ENCODE data around the gene TRABD2A.
"Not testable (repeated sequence)": the region's sequence is repeated elsewhere in the genome, so short reads cannot be mapped to it uniquely, and the experiment has no call there.

TRABD2A gene

DNA sequence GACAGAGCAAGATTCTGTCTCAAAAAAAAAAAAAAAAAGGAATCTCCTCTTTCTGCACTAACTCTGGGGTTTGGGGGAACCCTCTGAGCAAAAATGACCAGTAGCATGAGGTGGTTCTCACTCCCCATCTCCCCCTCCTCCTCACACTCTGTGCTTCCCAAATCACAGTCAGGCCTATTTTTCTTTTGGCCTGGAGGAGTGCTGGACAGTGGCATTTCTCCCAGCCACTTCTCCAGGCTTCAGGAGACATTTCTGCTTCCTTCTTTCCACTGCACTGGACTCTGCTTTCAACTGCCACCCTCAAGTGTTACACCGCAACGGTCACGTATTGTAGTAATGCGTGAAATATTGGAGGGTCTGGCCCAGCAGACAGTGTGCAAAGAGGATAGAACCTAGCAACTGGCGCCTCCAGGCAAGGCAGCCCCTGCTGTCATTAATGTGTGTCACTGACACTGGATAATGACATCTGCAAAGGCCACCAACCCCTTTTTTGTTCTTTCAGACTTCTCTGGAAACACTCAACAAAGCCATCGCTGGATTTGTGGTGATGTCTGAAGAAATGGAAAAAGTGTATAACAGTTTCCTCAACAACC, 68.9 kb downstream of the TRABD2A start:
- DNase-seq = no peak

DNA sequence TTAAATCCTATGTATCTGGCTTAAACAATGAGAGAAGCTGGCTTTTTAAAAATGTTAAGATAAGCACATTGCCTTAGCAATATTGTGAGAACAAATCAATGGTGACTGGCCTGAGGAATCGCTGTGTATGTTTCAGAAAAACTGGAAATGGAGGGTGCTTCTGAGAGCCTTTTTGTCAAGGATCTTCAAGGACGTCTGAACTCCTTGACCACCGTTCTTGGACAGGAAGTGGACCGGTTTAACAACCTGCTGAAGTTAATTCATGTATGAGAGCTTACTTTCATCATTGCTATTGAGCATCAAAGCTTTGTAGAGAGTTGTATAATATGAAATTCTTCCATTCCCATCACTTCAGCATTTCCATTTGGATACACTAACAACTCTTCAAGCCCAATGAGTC, 72.6 kb downstream of the TRABD2A start:
- no peak for DNase-seq

DNA sequence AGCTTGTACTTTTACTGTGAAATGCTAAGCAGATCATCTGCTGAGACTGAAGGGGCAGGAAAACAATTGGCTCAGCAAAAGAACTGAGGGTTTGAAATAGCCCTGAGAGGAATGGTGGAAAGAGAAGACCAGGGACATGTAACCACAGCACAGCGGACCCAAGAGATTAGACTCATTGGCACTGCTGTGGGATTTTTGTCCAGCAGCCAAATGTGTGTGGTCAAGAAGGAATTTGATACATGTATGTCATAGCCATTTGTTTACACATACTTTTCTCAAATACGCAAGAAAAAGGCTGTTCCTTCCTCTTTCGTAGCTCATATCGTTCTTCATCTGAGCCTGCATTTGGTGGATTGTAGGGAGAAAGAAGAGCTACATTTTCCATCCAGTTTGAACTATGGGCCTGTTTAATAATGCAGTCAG, 73.8 kb downstream of the TRABD2A start:
- no peak for DNase-seq

DNA sequence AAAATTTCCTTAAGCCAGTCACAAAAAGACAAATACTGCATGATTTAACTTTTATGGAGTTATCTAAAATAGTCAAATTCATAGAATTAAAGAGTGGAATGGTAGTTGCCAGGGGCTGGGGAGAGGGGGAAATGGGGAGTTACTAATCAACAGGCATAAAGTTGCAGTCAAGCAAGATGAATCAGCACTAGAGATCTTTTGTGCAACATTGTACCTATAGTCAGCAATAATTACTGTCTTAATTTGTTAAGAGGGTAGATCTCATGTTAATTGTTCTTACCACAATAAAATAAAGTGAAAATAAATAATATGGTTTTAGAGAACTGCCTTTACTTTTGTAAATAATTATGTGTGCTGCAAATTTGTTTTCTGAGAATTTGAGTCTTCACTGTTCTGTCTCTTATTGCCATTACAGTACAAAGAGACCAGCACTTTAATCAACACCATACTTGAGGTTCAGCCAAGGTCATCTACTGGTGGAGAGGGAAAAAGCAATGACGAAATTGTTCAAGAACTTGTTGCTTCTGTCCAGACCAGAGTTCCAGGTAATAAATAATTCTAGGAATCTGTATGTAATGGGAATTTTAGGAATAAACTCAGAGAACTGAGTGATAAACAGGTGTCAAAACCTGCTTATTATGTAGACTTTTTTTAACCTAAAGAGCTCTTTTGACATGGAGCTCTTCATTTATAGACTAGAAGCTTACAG, 75.5 kb downstream of the TRABD2A start:
- DNase-seq = no peak

DNA sequence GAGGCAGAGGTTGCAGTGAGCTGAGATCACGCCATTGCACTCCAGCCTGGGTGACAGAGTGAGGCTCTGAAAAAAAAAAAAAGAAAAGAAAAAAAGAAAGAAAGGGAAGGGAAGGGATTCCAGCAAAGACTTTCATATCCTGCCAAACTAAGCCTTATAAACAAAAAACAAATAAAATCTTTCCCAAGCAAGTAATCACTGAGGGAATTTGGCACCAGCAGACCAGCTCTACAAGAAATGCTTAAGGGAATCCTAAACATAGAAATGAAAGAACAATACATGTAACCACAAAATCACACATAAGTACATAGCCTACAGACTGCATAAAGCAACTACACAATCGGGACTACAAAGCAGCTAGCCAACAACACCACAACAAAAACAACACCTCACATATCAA, 79.1 kb downstream of the TRABD2A start:
- no peak for DNase-seq

DNA sequence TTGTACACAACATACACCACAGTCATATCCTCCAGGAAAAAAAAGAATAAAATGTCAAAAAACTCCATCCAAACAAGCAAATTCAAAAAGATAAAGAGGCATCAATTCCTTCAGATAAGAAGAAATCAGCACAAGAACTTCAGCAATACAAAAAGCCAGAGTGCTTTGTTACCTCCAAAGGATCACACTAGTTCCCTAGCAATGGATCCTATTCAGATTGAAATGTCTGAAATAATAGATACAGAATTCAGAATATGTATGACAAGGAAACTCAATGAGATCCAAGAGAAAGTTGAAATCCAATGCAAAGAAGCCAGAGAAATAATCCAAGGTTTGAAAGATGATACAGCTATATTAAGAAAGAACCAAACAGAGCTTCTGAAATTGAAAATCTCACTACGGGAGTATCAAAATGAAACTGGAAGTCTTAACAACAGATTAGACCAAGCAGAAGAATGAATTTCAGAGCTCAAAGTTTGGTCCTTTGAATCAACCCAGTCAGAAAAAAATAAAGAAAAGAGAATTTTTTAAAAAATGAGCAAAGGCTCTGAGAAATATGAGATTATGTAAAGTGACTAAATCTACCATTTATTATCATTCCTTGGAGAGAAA, 80.6 kb downstream of the TRABD2A start:
- DNase-seq = peak; percentile 25

DNA sequence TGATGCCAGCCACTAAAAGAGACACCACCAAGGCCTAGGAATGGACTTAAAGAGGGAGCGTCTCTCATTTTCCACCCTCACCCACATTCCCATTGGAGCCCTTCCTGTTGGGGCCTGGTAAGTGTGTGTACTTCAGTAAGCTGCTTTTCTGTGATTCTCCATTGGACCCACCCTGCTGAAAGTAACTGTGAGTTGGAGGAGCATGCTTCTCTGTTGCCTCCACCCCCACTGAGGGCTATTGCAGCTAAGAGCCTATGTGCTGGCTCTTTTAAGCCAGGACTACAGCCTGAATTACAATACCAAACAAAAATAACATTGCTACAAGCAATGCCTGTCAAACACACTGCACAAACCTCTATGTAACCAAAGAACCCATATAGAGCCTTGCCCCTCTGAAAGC, 81.1 kb downstream of the TRABD2A start:
- DNase-seq = no peak

DNA sequence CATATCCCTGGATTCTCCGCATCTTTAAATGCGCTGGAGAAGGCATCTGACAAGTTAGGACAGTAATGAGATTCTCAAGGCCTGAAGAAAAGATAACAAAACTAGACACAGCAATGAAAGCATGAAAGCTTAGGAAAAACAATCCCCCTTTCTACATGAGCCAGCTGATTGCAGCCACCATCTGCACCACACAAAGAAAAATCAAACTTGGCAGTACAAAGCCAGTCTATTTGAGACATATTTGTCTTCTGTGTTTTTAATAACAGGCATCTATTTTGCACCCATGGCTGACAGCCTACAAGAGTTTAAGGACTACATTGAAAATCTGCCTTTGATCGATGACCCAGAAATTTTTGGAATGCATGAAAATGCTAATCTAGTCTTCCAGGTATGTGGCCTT, 83.6 kb downstream of the TRABD2A start:
- no peak for DNase-seq

DNA sequence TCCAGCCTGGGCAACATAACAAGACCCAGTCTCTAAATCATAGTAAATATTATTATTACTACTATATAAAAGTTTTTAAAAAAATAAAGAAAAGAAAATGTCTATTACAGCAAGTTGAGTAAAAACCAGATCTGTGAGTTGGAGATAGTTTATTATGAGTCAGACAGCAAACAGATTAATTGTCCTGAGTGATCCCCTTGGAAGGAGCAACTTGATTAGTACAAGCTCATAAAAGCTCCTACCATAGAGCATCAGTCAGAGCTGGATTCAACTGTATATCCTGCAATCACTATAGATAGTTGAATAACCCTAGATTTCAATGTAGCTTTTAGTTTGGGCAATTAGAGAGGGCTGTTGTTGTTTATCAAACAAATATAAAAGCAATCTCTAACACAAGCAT, 84.1 kb downstream of the TRABD2A start:
- no peak for DNase-seq

DNA sequence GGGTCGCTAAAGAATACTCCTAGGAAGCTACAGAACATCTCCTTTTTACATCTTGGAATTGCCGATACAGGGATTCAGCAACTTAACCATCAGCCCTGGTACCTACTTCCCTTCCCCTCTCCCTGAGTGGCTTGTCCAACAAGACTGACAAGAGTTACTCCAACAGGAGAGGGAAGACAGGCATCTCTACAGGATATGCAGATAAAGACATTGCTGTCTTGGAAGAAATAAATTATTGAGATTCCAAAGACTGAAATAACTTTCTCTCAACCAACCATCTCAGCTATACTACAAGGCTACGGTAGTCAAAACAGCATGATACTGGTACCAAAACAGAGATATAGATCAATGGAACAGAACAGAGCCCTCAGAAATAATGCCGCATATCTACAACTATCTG, 87.2 kb downstream of the TRABD2A start:
- DNase-seq = no peak

DNA sequence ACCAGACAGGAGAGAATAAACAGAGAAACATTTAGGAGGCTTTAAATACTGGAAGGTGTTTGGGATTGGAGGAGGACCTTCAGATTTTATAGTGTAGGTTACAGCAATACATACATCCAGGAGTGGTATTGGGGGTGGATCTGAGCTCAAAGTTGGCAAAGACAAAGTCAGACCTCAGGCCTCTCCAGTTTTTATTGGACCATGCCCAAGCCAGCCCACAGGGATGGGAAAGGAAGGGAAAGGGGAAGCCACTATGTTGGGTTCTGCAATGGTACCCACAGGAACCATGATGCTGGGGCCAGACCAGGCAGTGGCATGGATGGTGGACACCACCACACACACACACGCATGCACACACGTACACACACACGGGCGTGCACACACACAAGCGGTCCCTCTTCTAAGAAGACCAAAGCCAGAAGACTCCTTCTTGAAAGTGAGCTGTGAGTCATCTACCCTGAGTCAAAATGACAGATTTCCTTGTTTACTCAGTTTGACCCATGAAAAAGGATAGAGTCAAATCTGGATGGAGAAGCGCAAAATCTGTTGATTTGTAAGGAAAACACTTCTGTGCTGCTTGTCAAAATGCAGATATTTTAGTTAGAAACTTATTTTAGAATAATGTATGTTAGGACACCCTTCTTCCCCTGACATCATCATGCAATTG, 87.9 kb downstream of the TRABD2A start:
- DNase-seq = no peak

DNA sequence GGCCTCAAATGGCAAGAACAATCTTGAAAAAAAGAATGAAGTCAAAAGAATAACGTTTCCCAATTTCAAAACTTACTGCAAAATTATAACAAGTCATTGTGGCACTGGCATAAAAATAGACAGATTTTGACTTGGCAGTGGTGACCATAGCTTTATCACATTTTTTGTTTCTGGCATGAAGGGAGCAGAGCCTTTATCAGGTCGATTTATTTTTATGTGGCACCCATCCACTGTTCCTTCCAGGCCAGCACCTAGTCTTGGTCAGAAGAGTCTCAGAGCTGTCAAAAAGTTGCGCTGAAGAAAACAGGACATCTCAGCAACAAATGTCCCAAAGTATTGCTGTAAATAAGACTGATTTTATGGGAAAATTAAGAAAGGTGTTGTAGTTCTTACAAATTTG, 92.4 kb downstream of the TRABD2A start:
- no peak for DNase-seq

DNA sequence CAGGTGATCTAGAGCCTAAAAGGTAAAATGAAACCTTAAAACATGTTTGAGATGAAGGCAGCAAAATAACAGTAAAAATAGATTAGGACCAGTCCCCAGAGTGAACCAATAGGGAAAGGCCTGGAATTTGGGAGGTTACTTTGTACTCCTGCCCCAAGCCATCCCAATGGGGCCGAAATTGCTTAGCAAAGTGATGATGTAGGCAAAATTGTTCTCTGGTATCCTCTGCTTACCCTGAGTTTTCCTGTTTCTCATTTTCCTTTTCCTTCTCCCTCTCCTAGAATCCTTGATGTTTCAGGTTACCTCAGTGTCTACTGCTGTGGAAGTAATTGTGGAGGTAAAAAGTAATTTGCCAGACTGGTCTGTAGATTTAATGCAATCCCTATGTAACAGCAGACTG, 92.9 kb downstream of the TRABD2A start:
- DNase-seq = no peak

DNA sequence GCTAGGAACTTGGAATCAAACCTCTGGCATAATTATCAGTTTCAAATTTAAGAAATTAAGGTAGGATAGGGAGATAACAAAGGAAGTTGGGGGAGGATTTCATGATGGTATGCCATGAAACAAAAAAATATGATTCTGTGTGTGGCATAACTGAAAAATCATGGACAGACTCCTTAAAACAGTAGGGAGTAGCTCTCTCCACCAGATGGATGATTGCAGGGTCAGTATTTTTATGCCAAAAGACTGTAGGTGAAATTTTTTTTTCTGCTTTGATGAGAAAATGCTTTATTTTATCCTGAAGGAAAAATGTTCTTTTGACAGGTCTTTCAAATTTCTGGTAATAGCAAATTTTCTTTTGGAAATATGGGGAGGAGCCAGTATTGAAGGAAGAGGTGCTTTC, 94.3 kb downstream of the TRABD2A start:
- DNase-seq = no peak

DNA sequence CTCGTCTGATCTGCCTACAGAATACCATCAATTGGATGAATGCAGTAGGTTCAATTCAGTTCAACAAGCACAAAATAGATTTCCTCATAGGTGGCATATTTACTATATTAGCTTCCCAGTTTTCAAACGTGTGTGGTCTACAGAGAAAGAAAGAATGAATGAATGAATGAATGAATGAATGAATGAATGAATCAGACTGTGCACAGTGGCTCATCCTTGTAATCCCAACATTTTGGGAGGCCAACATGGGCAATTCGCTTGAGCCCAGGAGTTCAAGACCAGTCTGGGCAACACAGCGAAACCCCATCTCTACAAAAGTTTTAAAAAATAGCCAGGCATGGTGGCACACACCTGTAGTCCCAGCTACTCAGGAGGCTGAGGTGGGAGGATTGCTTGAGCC, 94.9 kb downstream of the TRABD2A start:
- no peak for DNase-seq

DNA sequence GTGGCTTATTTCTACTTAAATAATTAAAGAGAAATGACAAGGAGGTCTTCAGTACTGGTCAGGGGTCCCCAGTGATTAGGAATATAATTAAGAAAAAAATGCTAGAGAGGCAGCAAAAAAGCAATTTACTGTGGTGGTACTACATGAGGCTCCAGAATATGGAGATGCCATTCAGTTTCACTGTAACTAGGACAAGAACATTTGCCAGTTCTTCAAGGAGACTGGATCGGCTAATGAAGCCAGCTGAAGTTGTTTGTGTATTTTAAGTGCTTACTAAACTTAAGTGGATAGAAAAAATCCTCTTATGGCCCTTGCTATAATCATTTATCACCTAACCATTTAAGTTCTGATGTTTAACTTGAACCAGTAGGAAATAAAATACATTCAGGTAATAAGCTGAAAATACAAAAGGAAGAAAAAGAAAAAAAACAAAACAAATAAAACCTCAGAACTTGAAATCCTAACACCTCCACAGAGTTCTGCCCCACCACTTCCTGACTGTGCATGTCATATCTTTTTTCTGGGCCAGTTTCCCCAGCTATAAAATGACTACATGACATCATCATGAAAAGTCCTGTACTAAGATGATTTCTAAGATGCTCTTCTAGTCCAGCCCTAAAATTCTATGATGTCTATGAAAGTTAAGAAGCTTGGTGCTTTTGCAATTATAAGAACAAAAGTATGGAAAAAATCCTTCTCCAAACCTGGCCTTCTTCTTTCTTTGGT, 98.0 kb downstream of the TRABD2A start:
- peak; percentile 63 for DNase-seq

DNA sequence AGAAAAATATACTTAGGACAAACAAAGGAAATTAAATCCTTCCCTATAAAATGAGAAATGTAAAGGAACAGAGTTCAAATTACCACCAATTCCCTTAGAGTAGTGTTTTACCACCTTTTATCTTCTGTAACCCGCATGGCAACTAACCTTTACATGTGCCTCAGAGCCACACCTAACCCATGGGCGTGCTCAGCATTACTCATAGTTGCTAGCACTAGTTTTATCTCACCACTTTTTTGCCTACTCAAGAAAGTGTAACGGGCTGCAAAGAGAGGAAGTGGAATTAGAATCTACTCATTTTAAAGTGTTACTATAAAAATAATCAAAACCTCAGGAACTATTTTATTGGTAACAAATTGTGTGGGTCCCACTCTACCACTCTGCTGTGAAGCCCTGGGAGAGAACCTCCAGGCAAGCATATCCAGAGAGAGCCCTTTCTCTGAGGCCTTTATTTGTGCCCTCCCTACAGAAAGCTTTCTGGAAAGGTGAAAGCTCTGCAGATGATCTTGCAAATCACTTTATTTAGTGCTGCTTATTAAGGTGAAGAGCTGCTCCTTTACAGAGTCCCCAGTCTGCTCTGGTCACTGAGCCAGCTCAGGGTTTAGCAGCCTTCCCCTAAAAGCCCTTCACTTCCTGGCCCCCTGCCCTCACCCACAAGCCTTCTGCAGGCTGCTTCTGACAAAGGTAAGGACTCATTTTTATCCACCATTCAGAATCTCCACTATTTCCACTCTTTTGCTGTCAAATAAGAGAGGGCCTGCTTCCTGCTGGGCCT, 98.8 kb downstream of the TRABD2A start:
- DNase-seq = peak; percentile 67

DNA sequence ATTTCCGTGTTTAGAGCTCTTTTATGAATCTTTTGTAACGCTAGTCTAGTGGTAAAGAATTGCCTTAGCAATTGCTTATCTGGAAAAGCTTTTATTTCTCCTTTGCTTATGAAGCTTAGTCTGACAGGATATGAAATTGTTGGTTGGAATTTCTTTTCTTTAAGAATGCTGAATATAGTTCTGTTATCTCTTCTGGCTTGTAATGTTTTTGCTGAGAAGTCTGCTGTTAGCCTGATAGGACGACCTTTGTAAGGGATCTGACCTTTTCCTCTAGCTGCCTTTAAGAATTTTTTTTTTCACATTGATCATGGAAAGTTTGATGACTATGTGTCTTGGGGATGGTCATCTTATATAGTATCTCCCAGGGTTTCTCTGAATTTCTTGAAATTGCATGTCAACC, 101.1 kb downstream of the TRABD2A start:
- no peak for DNase-seq

DNA sequence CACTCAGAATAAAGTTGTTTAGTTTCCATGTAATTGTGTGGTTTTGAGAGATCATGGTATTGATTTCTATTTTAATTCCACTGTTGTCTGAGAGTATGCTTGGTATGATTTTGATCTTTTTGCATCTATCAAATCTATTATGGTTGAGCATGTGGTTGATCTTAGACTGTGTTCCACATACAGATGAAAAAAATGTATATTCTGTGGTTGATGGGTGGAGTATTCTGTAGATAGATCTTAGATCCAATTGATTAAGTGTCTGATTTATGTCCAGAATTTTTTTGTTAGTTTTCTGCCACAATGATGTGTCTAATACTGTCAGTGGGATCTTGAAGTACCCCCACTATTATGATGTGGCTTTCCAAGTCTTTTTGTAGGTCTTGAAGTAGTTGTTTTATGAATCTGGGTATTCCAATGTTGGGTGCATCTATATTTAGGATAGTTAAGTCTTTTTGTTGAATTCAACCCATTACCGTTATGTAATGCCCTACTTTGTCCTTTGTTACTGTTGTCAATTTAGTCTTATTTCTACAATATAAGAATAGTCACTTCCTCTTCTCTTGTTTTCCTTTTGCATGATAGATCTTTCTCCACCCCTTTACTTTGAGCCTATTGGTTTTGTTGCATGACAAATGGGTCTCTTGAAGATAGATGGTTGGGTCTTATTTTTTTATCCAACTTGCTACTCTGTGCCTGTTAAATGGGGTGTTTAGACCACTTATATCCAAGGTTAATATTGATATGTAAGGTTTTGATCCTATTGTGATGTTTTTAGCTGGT, 101.8 kb downstream of the TRABD2A start:
- DNase-seq = no peak

DNA sequence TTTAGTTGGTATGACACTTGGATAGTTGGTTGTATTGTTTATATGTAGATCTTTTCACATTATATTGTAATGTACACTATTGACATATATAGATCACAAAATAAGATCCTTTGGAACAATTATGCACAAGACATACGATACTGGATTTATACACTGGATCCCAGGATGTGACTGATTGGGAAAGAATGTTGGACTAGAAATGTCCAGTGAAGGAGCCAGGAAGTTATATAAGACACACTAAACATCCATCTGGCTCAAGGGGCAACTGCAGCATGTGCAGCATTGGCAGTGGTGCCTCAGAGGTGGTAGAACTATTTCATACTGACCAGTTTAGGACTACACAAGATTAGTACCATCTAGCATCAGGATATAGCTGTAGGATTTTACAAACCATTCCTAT, 104.9 kb downstream of the TRABD2A start:
- DNase-seq = no peak

DNA sequence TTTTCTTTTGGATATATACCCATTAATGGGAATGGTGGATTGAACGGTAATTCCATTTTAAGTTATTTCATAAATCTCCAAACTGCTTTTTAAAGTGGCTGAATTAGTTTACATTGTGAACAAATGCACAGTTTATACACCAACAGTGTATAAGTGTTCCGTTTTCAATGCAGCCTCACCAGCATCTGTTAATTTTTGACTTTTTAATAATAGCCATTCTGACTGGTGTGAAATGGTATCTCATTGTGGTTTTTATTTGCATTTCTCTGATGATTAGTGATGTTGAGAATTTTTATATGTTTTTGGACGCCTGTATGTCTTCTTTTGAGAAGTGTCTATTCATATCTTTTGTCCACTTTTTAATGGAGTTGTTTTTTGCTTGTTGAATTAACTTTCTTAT, 107.3 kb downstream of the TRABD2A start:
- not testable (repeated sequence) for DNase-seq
